ENCODE measurements around the gene SMAD7. TPM values are rescaled to one million over a fixed set of nuclear protein-coding genes. Genes with fewer than 3 reads are reported as not detected.

Gene SMAD7
- total and polyA plus RNA-seq, 7 experiments from 2014 or later: 5.3 to 79.4 (median 21.4) TPM

GRCh38 chr18:48927286-48928080, 23.3 kb downstream of the SMAD7 start:
- intact Hi-C loops (cut with micrococcal nuclease): loop anchor here in 1 of 2 donors (1.0 to 10.0 kb wide), 4 partner anchors 9 to 47 kb away; no protein-coding TSS in a partner anchor
- no peak overlapping the region for H3K27ac ChIP-seq (ENCODE audit: low read depth, low read length)
- ATAC-seq (no peak), DNase-seq (no peak)
- ChIA-PET POLR2A (interaction anchor here (1.0 to 2.8 kb wide), 2 partner anchors 11 to 24 kb away, joined by 3 to 9 read pairs; no protein-coding TSS in a partner anchor), CTCF (no interaction called here)
- no peaks in the 10 kb centered on the region for H3K36me3 ChIP-seq (ENCODE audit: control insufficient read depth in 2 of 3, insufficient read depth in 3 of 3, low read length in 3 of 3)
- H3K4me1 ChIP-seq (ENCODE audit: control insufficient read depth in 2 of 2, insufficient read depth in 2 of 2, low read length in 2 of 2): peaks cover 63 to 73% of the 10 kb centered on the region in 2 donors
- no peaks in the 10 kb centered on the region for H3K27me3 ChIP-seq (ENCODE audit: control insufficient read depth in 2 of 2, insufficient read depth in 2 of 2, low read length in 2 of 2)
- no peak overlapping the region for H3K4me3 ChIP-seq (ENCODE audit: low read length)
- H3K27me3 Mint-ChIP-seq: no peaks in the 10 kb centered on the region
- H3K4me1 Mint-ChIP-seq: peaks cover 78 to 98% (median 97%) of the 10 kb centered on the region in 7 donors
- H3K9me3 Mint-ChIP-seq: no peaks in the 10 kb centered on the region
- H3K9me3 ChIP-seq (ENCODE audit: control insufficient read depth in 2 of 3, low read length in 3 of 3): no peaks in the 10 kb centered on the region
- H3K4me3 Mint-ChIP-seq: peak overlapping the region in 6 of 10 donors; percentile 2 to 86 (median 50)
- H3K27ac Mint-ChIP-seq: peak overlapping the region in 4 of 9 donors; percentile 30 to 90 (median 54)
- peaks cover 0 to 25% (median 4%) of the 10 kb centered on the region in 5 donors for H3K36me3 Mint-ChIP-seq

- peaks cover 73 to 96% (median 90%) of the 10 kb centered on the region in 7 donors for H3K4me1 Mint-ChIP-seq
- peak overlapping the region in 4 of 9 donors; percentile 42 to 81 (median 56) for H3K27ac Mint-ChIP-seq
- no peak overlapping the region for H3K4me3 ChIP-seq (ENCODE audit: low read length)
- no peak overlapping the region for H3K27ac ChIP-seq (ENCODE audit: low read depth, low read length)
- no peaks in the 10 kb centered on the region for H3K27me3 Mint-ChIP-seq
- ChIA-PET POLR2A (interaction anchor here (1.6 kb wide), 1 partner anchor 15 kb away, joined by 7 read pairs; no protein-coding TSS in a partner anchor), CTCF (no interaction called here)
- no peak for DNase-seq
- ATAC-seq: no peak
- H3K4me3 Mint-ChIP-seq: peak overlapping the region in 6 of 10 donors; percentile 0 to 58 (median 48)
- H3K36me3 ChIP-seq (ENCODE audit: control insufficient read depth in 2 of 3, insufficient read depth in 3 of 3, low read length in 3 of 3): peaks cover 0 to 3% (median 0%) of the 10 kb centered on the region in 3 experiments
- no peaks in the 10 kb centered on the region for H3K9me3 Mint-ChIP-seq
- peaks cover 59 to 70% of the 10 kb centered on the region in 2 donors for H3K4me1 ChIP-seq (ENCODE audit: control insufficient read depth in 2 of 2, insufficient read depth in 2 of 2, low read length in 2 of 2)
- H3K36me3 Mint-ChIP-seq: peaks cover 0 to 23% (median 5%) of the 10 kb centered on the region in 5 donors
- intact Hi-C loops (cut with micrococcal nuclease): loop anchor here in 1 of 2 donors (10.0 kb wide), 1 partner anchor 48 kb away; no protein-coding TSS in a partner anchor
- no peaks in the 10 kb centered on the region for H3K27me3 ChIP-seq (ENCODE audit: control insufficient read depth in 2 of 2, insufficient read depth in 2 of 2, low read length in 2 of 2)
- H3K9me3 ChIP-seq (ENCODE audit: control insufficient read depth in 2 of 3, low read length in 3 of 3): no peaks in the 10 kb centered on the region
These were observed 24.3 kb downstream of the SMAD7 start for GRCh38 chr18:48926420-48926857.

GRCh38 chr18:48925491-48925780, 25.3 kb downstream of the SMAD7 start:
- ATAC-seq (no peak), DNase-seq (no peak)
- H3K27me3 Mint-ChIP-seq: no peaks in the 10 kb centered on the region
- H3K4me1 ChIP-seq (ENCODE audit: control insufficient read depth in 2 of 2, insufficient read depth in 2 of 2, low read length in 2 of 2): peaks cover 57 to 69% of the 10 kb centered on the region in 2 donors
- CTCF ChIA-PET: no interaction called here
- H3K36me3 Mint-ChIP-seq: peaks cover 5 to 28% (median 8%) of the 10 kb centered on the region in 5 donors
- no peaks in the 10 kb centered on the region for H3K9me3 ChIP-seq (ENCODE audit: control insufficient read depth in 2 of 3, low read length in 3 of 3)
- peaks cover 0 to 13% (median 0%) of the 10 kb centered on the region in 3 experiments for H3K36me3 ChIP-seq (ENCODE audit: control insufficient read depth in 2 of 3, insufficient read depth in 3 of 3, low read length in 3 of 3)
- H3K27me3 ChIP-seq (ENCODE audit: control insufficient read depth in 2 of 2, insufficient read depth in 2 of 2, low read length in 2 of 2): no peaks in the 10 kb centered on the region
- intact Hi-C loops (cut with micrococcal nuclease): loop anchor here (1.0 to 10.0 kb wide), 2 partner anchors 9 to 49 kb away; no protein-coding TSS in a partner anchor
- peaks cover 69 to 92% (median 84%) of the 10 kb centered on the region in 7 donors for H3K4me1 Mint-ChIP-seq
- POLR2A ChIA-PET: interaction anchor here (1.6 kb wide), 1 partner anchor 16 kb away, joined by 7 read pairs; no protein-coding TSS in a partner anchor
- no peaks in the 10 kb centered on the region for H3K9me3 Mint-ChIP-seq
- H3K4me3 Mint-ChIP-seq: peak overlapping the region in 5 of 10 donors; percentile 29 to 88 (median 82)
- no peak overlapping the region for H3K4me3 ChIP-seq (ENCODE audit: low read length)
- no peak overlapping the region for H3K27ac ChIP-seq (ENCODE audit: low read depth, low read length)
- H3K27ac Mint-ChIP-seq: peak overlapping the region in 4 of 9 donors; percentile 30 to 72 (median 52)

GRCh38 chr18:48924630-48925490, 25.9 kb downstream of the SMAD7 start:
- no peaks in the 10 kb centered on the region for H3K9me3 ChIP-seq (ENCODE audit: control insufficient read depth in 2 of 3, low read length in 3 of 3)
- POLR2A ChIA-PET: interaction anchor here (0.9 to 2.0 kb wide), 6 partner anchors 8 to 28 kb away, joined by 3 to 9 read pairs (median 3); no protein-coding TSS in a partner anchor
- DNase-seq (peak in 1 of 9 donors; percentile 51), ATAC-seq (no peak)
- no peaks in the 10 kb centered on the region for H3K27me3 Mint-ChIP-seq
- H3K36me3 Mint-ChIP-seq: peaks cover 9 to 33% (median 12%) of the 10 kb centered on the region in 5 donors
- H3K9me3 Mint-ChIP-seq: no peaks in the 10 kb centered on the region
- peaks cover 0 to 16% (median 0%) of the 10 kb centered on the region in 3 experiments for H3K36me3 ChIP-seq (ENCODE audit: control insufficient read depth in 2 of 3, insufficient read depth in 3 of 3, low read length in 3 of 3)
- peak overlapping the region; percentile 25 to 88 (median 66) for H3K4me3 Mint-ChIP-seq
- CTCF ChIA-PET: no interaction called here
- peaks cover 68 to 91% (median 79%) of the 10 kb centered on the region in 7 donors for H3K4me1 Mint-ChIP-seq
- H3K27ac Mint-ChIP-seq: peak overlapping the region in 8 of 9 donors; percentile 41 to 86 (median 67)
- H3K27ac ChIP-seq (ENCODE audit: low read depth, low read length): no peak overlapping the region
- no peak overlapping the region for H3K4me3 ChIP-seq (ENCODE audit: low read length)
- H3K4me1 ChIP-seq (ENCODE audit: control insufficient read depth in 2 of 2, insufficient read depth in 2 of 2, low read length in 2 of 2): peaks cover 53 to 65% of the 10 kb centered on the region in 2 donors
- H3K27me3 ChIP-seq (ENCODE audit: control insufficient read depth in 2 of 2, insufficient read depth in 2 of 2, low read length in 2 of 2): no peaks in the 10 kb centered on the region
- intact Hi-C loops (cut with micrococcal nuclease): loop anchor here (1.0 to 10.0 kb wide), 2 partner anchors 9 to 50 kb away; no protein-coding TSS in a partner anchor

- H3K4me1 Mint-ChIP-seq: peaks cover 63 to 88% (median 70%) of the 10 kb centered on the region in 7 donors
- H3K4me3 Mint-ChIP-seq: peak overlapping the region; percentile 38 to 88 (median 74)
- peak overlapping the region in 7 of 9 donors; percentile 41 to 84 (median 65) for H3K27ac Mint-ChIP-seq
- Histone ChIP-seq H3K27ac (ENCODE audit: low read depth, low read length) (no peak overlapping the region), H3K4me3 (ENCODE audit: low read length) (no peak overlapping the region), H3K9me3 (ENCODE audit: control insufficient read depth in 2 of 3, low read length in 3 of 3) (no peaks in the 10 kb centered on the region), H3K27me3 (ENCODE audit: control insufficient read depth in 2 of 2, insufficient read depth in 2 of 2, low read length in 2 of 2) (no peaks in the 10 kb centered on the region), H3K36me3 (ENCODE audit: control insufficient read depth in 2 of 3, insufficient read depth in 3 of 3, low read length in 3 of 3) (peaks cover 0 to 16% (median 0%) of the 10 kb centered on the region in 3 experiments), H3K4me1 (ENCODE audit: control insufficient read depth in 2 of 2, insufficient read depth in 2 of 2, low read length in 2 of 2) (peaks cover 44 to 56% of the 10 kb centered on the region in 2 donors)
- ChIA-PET POLR2A (interaction anchor here (0.5 to 2.0 kb wide), 7 partner anchors 9 to 29 kb away, joined by 3 to 9 read pairs (median 3); no protein-coding TSS in a partner anchor), CTCF (interaction anchor here (0.6 kb wide), 1 partner anchor 65 kb away, joined by 3 read pairs; no protein-coding TSS in a partner anchor)
- intact Hi-C loops (cut with micrococcal nuclease): loop anchor here in 1 of 2 donors (10.0 kb wide), 1 partner anchor 51 kb away; no protein-coding TSS in a partner anchor
- no peaks in the 10 kb centered on the region for H3K27me3 Mint-ChIP-seq
- ATAC-seq (no peak), DNase-seq (no peak)
- H3K9me3 Mint-ChIP-seq: no peaks in the 10 kb centered on the region
- H3K36me3 Mint-ChIP-seq: peaks cover 9 to 36% (median 16%) of the 10 kb centered on the region in 5 donors
These were observed 26.8 kb downstream of the SMAD7 start for GRCh38 chr18:48923746-48924629.

Data from naive thymus-derived CD4-positive, alpha-beta T cell (primary cell).